ENCODE measurements around the gene ZC3H13.

The ZC3H13 gene

GRCh38 chr13:46097015-46097414, 44.5 kb upstream of the ZC3H13 start:
- no peak overlapping the region for H3K4me3 ChIP-seq (ENCODE audit: low read depth, low read length)
- DNase-seq (ENCODE audit: low read depth, low spot score) = no peak
- ChIA-PET POLR2A (no interaction called here), CTCF (no interaction called here)
- TF ChIP-seq CTCF (IDR thresholded peaks at IDR 0.05; ENCODE audit: insufficient read depth, low read length, missing control alignments) = no peak

GRCh38 chr13:46094478-46094877, 41.9 kb upstream of the ZC3H13 start:
- POLR2A ChIA-PET = no interaction called here

GRCh38 chr13:46088821-46089562, 36.4 kb upstream of the ZC3H13 start:
- H3K4me3 ChIP-seq (ENCODE audit: low read depth, low read length) = no peak overlapping the region
- no peak for TF ChIP-seq CTCF (IDR thresholded peaks at IDR 0.05; ENCODE audit: insufficient read depth, low read length, missing control alignments)
- ChIA-PET POLR2A (no interaction called here), CTCF (no interaction called here)
- no peak for DNase-seq (ENCODE audit: low read depth, low spot score)

More at GRCh38 chr13:46094478-46094877, 41.9 kb upstream of the ZC3H13 start:
- no peak for DNase-seq (ENCODE audit: low read depth, low spot score)
- TF ChIP-seq CTCF (IDR thresholded peaks at IDR 0.05; ENCODE audit: insufficient read depth, low read length, missing control alignments) = no peak
- H3K4me3 ChIP-seq (ENCODE audit: low read depth, low read length) = no peak overlapping the region
- CTCF ChIA-PET = interaction anchor here (0.6 to 2.5 kb wide), 2 partner anchors 32 to 35 kb away, joined by 3 to 14 read pairs; no protein-coding TSS in a partner anchor

- TF ChIP-seq CTCF (IDR thresholded peaks at IDR 0.05; ENCODE audit: insufficient read depth, low read length, missing control alignments) = no peak
- DNase-seq (ENCODE audit: low read depth, low spot score) = no peak
- CTCF ChIA-PET = no interaction called here
- H3K4me3 ChIP-seq (ENCODE audit: low read depth, low read length) = no peak overlapping the region
- POLR2A ChIA-PET = no interaction called here
Measured at GRCh38 chr13:46087481-46087880, 34.9 kb upstream of the ZC3H13 start.

- TF ChIP-seq CTCF (IDR thresholded peaks at IDR 0.05; ENCODE audit: insufficient read depth, low read length, missing control alignments) = no peak
- ChIA-PET CTCF (no interaction called here), POLR2A (no interaction called here)
- no peak overlapping the region for H3K4me3 ChIP-seq (ENCODE audit: low read depth, low read length)
- no peak for DNase-seq (ENCODE audit: low read depth, low spot score)
Measured at GRCh38 chr13:46086985-46087384, 34.4 kb upstream of the ZC3H13 start.

GRCh38 chr13:46086421-46086922, 33.9 kb upstream of the ZC3H13 start:
- H3K4me3 ChIP-seq (ENCODE audit: low read depth, low read length) = no peak overlapping the region
- ChIA-PET POLR2A (no interaction called here), CTCF (no interaction called here)
- DNase-seq (ENCODE audit: low read depth, low spot score) = no peak
- no peak for TF ChIP-seq CTCF (IDR thresholded peaks at IDR 0.05; ENCODE audit: insufficient read depth, low read length, missing control alignments)
